ENCODE results near the gene ARHGAP24.
"Not testable (repeated sequence)": the region's sequence is repeated elsewhere in the genome, so short reads cannot be mapped to it uniquely, and the experiment has no call there.

Gene ARHGAP24

DNA sequence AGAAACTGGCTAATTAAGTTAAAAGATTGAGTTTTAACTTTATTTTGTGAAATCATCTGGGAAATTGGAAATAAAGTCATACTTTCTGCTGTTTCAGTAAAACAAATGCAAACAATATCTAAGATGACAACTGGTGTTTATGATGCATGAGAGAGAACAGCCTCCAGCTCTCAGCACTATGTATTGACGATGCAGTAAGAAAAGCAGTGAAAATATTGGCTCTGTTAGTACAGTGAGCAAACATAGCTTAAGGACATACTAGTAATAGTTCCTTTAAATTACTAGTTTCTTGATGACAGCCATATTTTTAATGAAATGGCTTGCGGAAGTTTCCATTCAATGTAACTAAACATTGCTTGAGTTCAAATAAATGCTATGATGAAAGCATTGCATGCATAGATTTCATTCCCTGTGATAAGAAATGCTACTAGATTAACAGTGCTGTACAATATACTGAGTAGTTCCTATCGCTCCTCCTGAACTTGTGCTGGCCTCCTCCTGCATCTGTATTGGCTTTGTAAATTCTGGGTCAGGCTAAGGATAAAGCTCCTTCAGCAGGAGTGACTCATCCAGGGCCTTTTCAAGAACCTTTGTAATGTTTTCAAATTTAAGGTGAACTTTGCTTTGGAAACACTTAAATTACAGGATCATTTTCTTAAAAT is 11.6 kb downstream of the ARHGAP24 start:
- no peak for DNase-seq

DNA sequence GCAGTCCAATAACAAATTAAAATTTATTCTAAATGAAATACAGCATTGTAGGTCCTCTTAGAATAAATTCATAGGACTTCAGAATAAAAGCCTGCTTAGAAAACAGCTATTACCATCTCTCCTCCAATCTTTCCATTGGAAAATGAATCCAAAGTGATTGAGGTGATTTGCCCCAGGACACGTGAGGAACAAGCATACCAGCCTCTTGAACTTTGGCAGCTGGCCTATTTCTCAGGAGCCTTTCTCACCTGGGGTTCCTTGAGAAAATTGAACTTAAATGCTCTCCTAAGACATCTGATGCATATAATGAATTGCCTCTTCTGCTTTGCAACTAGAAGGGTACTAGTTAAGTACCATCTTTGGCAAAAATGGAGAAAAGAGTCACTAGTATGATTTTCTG is 13.5 kb downstream of the ARHGAP24 start:
- DNase-seq = no peak

DNA sequence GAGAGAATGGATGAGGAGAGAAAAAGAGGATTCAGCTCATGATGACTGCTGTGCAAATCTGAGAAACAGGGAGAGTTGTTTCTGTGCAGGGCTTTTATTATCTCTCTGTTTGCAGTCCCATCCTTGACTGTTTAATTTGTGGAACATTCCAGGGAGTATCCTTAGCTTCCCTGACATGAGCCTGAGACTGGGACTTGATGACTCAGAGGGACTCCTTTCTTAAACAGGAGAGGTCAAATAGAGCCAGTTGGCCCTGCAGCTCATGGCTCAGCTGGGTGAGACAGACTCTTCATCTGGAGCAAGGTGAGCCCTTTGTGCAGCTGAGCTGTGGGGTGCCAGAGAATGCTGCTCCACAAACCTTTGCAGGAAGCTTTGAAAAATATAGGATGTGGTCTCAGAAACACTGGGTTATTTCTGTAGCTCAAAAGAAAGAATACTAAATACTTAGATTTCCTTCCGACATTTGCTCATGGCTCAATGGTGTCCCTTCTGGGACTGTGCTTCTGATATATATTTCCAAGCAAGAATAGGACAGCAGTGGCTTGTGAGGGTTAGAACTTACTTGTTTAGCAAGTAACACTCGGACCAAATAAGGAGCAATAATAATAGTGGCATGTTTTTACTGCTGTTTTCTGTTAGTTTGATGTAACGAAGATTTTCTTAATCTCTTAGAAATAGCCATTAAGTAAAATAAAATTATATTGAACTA is 14.5 kb downstream of the ARHGAP24 start:
- DNase-seq = no peak

DNA sequence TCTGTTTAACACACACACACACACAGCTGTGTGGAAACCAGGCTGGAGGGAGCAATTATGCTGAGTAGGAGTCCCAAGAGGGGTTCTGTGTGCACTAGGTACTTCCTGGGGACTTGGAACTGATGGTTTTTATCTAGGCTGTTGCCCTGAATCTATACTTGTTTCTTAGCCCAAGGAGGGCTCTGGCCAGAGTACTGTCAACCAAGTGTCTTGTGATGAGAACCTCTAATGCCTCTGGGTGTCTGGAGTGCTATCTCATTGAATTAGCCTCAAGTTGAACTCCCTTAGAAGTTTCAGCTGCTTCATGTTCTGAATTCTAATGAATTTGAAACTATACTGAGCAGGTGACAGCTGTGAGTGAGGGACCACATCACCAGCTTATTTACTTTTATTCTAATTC is 16.6 kb downstream of the ARHGAP24 start:
- no peak for DNase-seq

DNA sequence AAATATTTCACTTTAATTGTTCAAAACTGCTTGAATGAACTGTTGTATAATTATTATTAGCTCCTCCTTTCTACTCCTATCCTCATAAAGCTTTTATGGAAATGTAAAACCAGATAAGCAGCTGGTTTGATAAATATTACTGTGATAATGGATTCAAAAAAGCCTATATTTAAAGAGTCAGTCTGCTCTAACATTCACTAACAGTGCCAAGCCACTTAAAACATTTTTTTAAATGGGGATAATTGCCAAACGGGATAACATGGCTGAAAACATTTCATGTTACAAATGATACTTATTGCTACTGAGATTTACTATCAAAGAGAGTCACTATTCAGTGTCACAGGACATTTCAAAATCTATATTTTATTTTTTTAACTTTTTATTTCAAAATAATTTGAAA is 17.4 kb downstream of the ARHGAP24 start:
- no peak for DNase-seq

DNA sequence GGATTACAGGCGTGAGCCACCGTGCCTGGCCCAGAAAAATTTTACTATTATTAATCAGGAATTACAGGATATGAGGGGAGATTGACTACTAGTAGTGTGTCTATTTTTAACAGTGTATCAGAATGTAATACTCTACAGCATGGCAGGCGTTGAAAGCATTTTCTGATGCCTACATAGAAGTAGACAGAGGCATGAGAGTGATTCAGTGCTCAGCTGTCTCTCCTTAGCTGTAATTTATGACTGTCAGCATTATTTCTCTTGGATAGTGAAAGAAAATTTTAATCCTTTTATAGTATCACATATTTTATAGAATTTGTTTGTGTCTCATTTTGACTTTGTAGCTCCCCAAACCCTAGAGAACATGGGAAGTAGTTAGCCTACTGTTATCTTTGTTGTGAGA is 20.7 kb downstream of the ARHGAP24 start:
- no peak for DNase-seq

DNA sequence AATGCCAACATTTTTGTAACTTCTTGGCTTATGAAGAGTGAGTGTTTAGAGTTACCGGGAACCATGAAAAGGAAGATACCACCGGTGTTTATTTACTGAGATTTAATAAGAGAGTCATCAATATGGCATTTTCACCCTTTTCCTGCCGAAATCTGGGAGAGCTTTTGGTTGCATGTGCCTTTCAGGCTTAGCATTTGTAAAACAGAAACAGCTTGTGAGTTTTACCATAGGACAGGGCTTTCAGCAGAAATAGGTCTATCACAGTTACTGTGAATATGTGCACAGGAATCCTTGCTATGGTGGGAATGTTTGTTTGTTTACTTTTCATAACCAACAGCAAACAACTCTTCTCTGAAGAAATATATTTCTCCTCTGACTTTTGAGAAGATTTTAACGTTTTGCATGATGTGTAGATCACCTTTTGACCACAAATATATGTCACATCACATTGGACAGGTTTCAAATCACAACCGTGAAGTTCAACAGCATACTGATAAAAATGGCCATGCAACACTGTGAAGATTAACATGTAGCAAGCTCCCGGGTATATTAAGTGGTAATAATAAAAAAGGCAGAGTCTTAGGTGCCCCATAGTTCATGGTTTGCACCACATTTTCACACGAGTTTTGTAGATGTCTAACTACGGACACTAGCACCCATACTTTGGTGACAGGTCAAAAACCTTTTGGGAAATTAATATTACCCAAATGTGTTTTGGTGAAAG is 21.3 kb downstream of the ARHGAP24 start:
- DNase-seq = no peak

DNA sequence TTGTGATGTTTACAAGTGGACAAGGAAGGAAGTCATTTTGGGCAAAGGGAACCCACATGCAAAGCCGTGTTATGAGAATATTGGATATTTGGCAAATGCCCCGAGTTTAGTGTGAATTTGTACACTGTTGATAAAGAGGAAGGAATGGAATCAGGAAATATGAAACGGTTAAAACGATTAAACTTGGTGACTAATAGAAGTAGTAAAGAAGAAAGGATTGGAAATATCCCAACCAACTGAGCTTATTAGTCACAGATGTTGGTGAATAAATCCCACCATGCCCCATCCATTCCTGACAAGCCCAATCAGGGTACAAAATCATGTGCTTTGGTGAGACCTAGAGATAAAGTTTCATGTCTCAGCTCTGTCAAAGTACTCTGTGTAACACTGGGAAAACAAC is 22.0 kb downstream of the ARHGAP24 start:
- DNase-seq = no peak

DNA sequence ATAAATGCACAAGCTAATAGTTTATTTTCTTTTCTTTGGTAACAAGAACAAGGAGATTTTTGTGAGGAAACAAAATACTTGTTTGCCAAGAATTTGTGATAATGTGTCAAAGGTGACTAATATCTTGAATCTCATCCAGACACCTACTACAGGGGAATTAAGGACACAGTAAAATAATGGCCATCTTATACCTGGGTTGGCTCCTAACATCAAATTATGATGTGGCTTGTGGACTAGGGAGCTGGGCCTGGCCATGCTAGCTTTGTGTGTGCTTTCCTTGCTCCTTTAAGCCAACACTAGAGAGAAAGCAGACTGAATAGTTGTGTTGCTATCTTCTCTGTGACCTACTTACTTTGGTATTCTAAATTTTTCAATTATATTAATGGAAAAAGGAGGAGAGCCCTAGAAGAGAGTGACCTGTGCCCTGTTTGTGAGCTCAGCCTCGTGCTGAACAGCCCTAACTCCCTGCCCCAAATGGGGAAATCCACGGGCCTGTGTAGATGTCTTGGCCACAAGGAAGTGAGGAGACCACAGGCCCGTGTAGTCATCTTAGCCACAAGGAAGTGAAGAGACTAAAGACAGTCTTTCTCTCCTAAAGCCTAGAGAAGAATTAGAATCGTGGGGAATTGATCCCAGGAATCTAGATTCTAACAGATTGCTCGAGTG is 23.3 kb downstream of the ARHGAP24 start:
- no peak for DNase-seq

DNA sequence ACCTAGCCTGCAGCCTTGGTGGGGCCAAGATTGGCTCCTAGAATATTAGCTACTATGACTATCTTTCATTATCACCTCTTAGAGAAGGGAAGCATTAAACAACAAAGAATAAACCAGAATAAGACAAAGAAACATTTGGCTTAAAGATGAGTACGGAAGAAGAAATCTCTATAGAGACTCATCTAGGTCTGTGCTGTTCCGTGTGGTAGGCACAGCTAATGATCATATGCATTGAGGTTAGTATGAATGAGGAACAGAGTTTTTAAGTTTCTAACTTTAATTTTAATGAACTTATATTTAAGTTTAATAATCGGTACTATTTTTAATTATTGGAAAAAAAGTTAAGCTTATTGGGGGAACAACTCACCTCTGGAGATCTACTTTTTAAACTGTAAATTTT is 24.6 kb downstream of the ARHGAP24 start:
- DNase-seq = no peak

DNA sequence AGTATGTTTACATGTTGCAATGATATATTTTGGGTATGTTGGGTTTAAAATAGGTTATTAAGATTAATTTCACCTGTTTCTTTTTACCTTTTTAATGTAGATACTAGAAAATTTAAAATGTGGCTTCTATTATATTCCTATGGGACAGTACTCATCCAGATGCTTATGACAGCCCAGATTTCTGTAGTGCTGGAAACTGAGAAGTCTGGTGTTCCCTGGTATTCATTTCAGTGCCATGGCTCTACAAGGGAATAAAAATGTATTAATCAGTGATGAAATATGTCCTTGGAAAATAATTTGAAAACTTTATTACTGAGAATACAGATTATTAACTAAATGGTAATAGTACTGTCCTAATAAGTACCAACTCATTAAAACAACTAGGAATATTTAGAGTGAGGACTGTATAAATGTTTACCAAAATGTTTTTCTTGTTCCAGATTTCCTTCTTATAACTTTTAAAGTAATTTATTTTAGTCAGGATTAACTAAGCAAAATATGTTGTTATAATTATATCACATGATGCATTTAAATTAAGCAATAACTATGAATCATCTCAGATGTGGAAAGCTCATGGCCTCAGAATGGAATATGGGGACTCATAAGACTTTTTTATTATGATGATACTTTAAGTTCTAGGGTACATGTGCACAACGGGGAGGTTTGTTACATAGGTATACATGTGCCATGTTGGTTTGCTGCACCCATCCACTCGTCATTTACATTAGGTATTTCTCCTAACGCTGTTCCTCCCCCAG is 25.3 kb downstream of the ARHGAP24 start:
- DNase-seq = no peak

DNA sequence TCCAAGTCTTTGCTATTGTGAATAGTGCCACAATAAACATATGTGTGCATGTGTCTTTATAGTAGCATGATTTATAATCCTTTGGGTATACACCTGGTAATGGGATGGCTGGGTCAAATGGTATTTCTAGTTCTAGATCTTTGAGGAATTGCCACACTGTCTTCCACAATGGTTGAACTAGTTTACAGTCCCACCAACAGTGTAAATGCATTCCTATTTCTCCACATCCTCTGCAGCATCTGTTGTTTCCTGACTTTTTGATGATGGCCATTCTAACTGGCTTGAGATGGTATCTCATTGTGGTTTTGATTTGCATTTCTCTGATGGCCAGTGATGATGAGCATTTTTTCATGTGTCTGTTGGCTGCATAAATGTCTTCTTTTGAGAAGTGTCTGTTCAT is 26.2 kb downstream of the ARHGAP24 start:
- not testable (repeated sequence) for DNase-seq

DNA sequence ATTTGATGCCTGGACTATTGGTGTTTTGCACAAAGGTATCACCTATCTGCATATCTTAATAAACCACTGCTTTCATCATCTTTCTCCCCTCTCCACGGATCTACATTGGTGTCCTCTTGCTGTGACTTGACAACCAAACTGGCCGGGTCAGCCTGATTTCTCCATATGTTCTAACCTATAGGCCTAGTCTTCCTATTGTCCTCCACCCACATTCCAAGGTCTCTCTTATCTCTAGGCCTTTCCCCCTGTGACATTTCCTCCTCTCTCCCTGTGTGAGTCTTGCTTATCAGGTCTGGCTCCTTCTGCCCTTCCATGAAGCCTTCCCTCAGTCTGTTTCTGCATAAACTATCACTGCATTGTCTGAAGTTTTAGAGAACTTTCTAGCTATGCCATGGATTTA is 33.7 kb downstream of the ARHGAP24 start:
- no peak for DNase-seq

DNA sequence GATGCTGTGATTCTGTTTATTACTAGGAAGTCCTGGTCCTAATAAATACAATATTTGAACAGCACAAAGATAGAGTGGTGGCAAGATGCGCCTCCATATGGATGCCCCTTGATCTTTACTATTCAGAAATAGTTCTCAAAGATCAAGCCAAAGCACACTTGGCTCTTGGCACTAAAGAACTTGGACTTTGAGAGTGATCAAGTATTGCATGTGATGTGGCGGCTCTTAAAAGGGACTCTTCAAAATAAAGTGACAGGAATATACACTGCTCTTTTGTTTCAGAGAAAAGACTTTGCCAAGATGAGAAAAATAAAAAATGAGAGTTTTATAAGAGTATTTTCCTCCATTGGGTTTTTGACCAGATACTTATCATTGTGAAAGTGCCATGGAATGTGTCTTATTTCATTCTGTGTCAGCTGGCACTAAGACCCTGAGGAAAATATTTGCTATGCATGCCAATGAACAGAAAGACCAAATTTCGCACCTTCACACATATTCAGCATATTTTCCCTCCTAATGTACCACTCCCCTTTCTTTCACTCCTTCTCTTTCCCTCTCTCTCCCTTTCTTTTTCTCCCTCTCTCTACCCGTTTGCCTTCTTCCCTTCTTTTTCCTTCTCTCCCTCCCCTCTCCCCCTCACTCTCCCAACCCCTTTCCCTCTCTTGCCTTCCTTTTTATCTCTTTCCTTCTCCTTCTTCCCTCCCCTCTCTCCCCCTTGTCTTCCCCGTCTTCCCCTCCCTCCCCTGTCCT is 35.1 kb downstream of the ARHGAP24 start:
- DNase-seq = no peak

DNA sequence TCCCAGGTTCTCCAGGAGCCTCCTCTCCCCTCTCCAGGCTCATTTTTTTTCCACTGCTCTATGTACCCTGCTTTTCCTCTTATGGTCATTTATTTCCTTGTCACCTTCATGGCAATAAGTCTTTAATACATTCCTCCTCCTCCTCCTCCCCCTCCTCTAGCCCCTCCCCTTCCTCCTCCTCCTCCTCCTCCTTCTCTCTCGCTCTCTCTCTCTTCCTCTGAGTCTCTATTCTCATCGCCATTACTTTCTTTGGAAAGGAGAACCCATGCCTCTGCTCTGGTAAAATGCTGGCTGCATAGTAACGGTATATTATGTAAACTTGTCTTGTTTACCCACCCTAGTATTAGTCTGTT is 35.7 kb downstream of the ARHGAP24 start:
- DNase-seq = no peak

DNA sequence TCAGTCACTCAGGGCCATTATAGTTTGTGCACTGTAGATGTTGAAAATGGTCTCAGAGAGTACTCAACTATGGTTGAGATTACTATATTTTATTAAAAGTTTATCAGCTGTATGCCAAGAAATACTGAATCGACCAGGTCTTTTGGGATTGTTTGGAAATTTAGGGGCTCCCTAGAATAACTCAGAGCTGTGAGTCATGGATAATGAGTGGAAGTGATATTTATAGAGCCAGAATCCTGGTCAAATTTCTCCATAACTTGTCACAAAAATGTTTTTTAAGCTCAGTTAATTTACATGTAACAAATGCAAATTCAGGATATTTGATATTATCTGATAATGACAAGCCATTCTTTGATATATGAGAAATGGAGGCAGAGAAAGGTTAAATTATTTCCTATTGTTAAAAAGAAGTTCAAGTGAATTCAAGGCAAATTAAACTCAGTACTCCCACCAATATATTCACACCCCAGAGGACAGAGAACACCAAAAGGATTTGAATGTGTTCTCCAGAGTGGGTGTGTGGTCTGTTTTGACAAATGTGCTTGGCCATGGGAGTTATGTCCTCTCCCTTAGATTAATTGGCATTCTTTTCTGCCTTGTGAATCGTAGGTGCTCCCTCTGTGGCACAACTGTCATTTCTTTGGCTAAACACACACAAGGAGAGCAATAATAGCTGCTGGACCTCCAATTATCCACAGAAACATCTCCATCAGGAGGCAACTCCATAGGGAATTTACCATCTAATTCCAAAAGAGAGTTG is 37.7 kb downstream of the ARHGAP24 start:
- no peak for DNase-seq

DNA sequence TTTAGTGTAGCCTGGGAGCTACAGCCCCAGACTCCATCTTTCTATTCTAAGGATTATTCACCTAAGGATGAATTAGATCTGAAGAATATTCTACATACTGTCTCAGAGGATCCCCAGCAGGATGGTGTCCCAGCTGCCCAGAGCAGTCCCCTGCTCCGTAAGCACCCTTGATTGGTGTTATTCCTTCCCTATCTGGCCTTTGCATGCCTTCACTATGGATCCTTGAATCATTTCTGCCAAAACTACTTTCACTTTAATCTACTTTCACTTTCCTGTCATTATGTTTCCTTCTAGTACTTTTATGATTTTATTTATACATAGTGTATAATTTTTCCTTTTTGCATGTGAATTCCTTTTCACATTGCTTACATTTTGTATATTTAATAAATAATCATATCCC is 39.2 kb downstream of the ARHGAP24 start:
- no peak for DNase-seq

DNA sequence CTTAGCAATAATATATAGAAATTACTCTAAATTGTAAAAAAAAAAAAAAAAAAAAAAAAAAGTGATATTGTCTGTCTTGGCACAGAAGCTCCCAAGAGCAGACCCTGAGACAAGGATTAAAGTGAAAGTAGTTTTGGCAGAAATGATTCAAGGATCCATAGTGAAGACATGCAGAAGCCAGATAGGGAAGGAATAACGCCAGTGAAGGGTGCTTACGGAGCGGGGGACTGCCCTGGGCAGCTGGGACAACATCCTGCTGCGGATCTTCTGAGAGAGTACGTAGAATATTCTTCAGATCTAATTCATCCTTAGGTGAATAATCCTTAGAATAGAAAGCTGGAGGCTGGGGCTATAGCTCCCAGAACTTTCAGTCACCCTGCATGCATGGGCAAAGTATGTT is 39.8 kb downstream of the ARHGAP24 start:
- no peak for DNase-seq

DNA sequence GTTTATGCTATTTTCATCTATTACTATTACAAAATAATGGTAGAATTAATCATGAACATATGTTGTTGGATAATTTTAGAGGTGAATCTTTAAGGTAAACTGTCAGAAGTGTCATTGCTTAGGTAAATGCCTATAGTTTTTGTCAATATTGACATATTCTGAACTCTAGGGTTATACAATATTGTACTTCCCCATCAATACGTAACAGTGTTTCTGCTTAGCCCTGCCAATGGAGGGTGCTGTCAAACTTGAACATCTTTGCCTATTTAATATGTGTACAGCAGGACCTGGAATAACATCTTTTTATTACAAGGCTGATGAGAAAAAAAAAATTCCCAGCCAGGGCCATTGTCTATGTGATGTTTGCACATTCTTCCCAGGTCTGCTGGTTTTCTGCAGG is 40.8 kb downstream of the ARHGAP24 start:
- no peak for DNase-seq

DNA sequence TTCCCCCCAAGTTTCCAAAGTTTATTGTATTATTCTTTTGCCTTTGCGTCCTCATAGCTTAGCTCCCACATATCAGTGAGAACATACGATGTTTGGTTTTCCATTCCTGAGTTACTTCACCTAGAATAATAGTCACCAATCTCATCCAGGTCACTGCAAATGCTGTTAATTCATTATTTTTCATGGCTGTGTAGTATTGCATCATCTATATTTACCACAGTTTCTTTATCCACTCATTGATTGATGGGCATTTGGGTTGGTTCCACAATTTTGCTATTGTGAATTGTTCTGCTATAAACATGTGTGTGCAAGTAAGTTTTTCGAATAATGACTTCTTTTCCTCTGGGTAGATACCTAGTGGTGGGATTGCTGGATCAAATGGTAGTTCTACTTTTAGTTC is 43.6 kb downstream of the ARHGAP24 start:
- DNase-seq = not testable (repeated sequence)
